HG02623 (cell line): ENCODE results near the gene C11orf97.

Experiments
- ATAC-seq: cut with Tn5 transposase; IDR thresholded peaks from one replicate; pipeline ENCODE4 v1.9.1; 2021; ENCODE audit warnings: moderate library complexity; ENCODE audit not compliant: unreplicated experiment

C11orf97 gene

DNA sequence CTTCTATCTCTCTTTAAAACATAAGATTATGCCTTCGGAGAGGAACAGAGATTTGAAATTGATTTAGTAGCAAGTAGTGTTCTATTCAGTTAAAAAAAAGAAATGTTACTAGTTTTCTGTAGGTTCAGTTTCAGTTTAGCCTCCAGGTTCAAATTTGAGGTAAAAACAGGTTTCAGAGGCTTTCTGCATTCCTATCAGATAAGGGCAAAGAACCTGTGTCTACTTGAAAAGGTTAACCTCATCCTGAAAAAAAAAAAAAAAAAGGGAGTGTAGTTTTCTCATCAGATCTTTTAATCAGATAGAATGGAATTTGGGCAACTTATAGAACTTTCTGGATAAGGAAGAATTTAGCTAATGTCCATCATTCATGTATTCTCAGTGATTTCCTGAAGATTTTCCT is 12.1 kb downstream of the C11orf97 start:
- no peak for ATAC-seq

DNA sequence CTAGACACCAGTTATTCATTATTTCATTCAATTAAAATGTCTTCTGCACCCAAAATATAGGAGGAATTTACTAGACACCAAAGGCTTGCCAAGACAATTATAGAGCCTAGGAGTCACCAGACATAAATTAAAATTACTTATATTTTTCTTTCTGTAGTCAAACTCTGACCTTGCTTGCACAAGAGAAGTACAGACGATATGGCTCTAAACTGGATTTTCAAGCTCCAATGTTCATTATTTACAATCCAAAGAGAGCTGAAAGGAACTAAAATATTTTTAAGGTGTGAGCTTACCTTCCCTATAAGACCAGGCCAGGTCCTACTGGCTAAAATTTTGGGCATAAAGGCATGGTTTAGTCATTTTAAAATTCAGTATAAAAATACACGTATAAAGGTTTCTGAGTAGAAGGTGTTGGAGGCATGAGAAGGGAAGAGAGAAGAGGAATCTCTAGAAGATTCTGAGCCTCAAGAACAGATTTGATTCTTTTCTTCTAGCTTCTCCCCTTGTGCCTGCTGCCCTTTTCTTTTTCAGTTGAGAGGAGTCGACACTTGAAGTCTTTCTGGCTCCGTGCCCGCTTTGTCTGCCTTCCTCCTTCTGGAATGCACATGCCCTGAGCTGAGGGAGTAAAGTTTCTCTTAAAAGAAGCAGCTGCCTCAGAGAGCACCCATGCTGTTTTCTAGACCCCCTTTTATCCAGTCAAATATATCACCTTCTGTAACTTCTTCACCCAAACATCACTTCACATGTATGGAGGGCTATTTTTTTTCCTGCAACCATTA is 13.5 kb downstream of the C11orf97 start:
- no peak for ATAC-seq

DNA sequence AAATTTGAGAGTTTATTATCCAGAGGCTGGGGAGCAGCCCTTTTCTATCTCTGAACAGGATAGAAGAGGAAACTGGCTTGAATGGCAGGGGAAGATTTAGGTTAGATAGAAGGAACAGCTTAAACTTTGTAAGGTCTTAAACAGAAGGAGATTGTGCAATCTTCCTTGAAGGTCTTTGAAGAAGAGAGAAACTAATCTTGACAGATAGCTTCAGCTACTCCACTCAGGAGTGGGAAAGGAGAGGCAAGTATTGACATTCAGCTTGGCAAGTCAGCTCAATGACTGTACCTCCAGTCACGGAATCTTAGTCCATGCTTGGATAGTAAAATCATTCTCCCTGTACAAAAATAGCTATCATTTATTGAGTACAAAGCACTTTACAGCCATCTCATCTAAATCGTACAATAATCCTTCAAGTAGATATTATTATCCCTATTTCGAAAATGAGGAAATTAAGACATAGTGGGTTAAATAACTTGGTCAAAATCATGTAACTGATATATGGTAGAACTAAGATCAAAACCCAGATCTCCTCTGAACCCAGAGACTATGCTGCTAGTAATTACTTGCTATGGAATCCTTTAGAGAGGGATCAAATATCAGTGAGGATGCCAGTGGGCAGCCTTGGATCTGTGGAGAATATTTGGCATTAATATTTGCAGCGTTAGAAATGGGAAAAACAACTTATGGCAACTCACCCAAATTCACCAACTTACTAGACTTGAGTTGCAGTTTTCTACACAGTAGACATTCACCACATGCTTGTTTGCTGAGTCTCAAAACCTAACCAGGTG is 14.6 kb downstream of the C11orf97 start:
- ATAC-seq: no peak

- no peak for ATAC-seq
Observed at GRCh38 chr11:94528551-94528950, 16.3 kb downstream of the C11orf97 start.

- no peak for ATAC-seq
Observed at GRCh38 chr11:94532211-94532610, 19.9 kb downstream of the C11orf97 start.

- ATAC-seq: no peak
Observed at GRCh38 chr11:94533206-94533605, 20.9 kb downstream of the C11orf97 start.

DNA sequence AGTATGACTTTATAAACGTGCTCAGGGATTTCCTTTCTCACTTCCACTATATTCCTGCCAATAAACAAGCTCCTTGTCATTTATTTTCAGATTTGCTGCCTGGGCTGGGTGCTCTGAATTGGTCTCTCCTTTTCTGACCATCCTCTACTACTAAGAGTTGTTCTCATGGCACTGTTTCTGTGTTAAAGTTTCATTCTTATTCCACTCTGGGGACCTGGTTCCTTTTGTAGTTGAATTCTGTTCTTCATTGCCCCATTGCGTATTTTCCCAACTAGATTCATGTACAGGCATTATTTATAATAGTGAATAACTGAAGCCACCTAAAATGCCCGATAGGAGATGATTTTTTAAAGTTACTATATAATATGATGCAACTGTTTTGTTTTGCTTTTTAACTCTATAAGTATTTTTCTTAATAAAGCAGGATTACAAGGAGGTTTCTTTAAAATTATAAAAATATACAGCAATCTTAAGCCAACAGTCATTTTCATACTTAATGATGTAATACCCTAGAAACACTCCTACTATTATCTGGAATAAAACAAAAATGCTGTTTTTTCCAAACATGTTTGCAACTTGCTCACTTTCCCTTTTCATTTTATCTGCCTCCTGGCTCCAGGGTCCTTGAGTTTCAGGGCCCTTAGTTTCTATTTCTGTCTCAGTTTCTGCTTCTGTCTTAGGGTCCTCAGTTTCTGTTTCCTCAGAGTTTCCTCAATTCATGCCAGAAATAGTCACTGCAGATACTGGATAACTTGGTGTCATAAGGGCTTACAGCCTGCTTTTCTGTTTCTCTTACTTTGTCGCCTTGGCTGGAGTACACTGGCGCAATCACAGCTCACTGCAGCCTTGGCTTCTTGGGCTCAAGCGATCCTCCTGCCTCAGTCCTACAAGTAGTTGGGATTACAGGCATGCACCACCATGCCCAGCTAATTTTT is 21.7 kb downstream of the C11orf97 start:
- ATAC-seq: no peak

- ATAC-seq: no peak
Observed at GRCh38 chr11:94536386-94536785, 24.1 kb downstream of the C11orf97 start.

DNA sequence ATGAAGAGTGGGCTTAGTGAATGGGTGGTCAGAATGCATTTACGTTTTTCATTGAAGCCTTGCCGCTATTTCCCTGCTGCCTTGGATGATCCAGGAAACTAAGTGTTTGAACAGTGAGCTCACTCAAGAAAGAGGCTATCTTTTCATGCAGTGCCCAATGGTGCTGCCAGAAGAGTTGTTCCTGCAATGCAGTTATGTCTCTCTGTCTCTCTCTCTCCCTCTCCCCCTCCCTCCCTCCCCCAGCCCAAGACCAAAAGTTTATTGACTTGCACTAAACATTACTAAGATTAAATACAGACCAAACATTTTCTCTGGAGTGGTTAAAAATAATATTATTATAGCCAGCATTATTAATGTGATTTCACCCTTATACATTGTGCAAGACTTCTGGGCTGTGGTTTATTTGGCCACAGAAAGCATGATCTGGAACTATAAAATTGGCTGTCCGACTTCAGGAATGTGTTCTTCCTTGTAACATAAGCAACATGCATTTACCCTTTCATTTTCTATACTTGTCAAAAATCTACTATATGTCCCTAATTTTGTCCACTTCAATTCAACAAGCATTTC is 24.9 kb downstream of the C11orf97 start:
- ATAC-seq: no peak

- ATAC-seq: no peak
Observed at GRCh38 chr11:94539420-94539819, 27.2 kb downstream of the C11orf97 start.

DNA sequence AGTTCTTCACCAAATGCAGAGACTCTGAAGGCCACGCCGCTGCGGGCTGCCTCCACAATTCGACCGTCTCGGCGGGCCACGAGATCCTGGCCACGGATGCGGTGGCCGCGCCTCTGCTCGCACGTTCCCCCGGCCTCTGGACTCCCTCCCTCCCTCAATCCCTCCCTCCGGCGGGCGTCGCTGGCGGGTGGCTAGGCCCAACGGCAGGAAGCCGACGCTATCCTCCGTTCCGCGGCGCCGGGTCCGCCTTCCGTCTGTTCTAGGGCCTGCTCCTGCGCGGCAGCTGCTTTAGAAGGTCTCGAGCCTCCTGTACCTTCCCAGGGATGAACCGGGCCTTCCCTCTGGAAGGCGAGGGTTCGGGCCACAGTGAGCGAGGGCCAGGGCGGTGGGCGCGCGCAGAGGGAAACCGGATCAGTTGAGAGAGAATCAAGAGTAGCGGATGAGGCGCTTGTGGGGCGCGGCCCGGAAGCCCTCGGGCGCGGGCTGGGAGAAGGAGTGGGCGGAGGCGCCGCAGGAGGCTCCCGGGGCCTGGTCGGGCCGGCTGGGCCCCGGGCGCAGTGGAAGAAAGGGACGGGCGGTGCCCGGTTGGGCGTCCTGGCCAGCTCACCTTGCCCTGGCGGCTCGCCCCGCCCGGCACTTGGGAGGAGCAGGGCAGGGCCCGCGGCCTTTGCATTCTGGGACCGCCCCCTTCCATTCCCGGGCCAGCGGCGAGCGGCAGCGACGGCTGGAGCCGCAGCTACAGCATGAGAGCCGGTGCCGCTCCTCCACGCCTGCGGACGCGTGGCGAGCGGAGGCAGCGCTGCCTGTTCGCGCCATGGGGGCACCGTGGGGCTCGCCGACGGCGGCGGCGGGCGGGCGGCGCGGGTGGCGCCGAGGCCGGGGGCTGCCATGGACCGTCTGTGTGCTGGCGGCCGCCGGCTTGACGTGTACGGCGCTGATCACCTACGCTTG is 31.7 kb downstream of the C11orf97 start, which contains the start of gene FUT4:
TSS of gene FUT4 (plus strand) at position 227 of the 951 bp plus-strand sequence. CDS start at position 440, 213 bp downstream.
- peak; percentile 85 for ATAC-seq

DNA sequence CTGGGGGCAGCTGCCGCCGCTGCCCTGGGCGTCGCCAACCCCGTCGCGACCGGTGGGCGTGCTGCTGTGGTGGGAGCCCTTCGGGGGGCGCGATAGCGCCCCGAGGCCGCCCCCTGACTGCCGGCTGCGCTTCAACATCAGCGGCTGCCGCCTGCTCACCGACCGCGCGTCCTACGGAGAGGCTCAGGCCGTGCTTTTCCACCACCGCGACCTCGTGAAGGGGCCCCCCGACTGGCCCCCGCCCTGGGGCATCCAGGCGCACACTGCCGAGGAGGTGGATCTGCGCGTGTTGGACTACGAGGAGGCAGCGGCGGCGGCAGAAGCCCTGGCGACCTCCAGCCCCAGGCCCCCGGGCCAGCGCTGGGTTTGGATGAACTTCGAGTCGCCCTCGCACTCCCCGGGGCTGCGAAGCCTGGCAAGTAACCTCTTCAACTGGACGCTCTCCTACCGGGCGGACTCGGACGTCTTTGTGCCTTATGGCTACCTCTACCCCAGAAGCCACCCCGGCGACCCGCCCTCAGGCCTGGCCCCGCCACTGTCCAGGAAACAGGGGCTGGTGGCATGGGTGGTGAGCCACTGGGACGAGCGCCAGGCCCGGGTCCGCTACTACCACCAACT is 32.5 kb downstream of the C11orf97 start:
- no peak for ATAC-seq

GRCh38 chr11:94545264-94546161 is 33.3 kb downstream of the C11orf97 start:
- ATAC-seq: no peak

DNA sequence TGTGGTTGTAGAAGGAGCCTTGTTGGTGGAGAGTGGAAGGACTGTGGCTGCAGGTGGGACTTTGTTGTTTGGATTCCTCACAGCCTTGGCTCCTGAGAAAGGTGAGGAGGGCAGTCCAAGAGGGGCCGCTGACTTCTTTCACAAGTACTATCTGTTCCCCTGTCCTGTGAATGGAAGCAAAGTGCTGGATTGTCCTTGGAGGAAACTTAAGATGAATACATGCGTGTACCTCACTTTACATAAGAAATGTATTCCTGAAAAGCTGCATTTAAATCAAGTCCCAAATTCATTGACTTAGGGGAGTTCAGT is 33.9 kb downstream of the C11orf97 start:
- no peak for ATAC-seq

DNA sequence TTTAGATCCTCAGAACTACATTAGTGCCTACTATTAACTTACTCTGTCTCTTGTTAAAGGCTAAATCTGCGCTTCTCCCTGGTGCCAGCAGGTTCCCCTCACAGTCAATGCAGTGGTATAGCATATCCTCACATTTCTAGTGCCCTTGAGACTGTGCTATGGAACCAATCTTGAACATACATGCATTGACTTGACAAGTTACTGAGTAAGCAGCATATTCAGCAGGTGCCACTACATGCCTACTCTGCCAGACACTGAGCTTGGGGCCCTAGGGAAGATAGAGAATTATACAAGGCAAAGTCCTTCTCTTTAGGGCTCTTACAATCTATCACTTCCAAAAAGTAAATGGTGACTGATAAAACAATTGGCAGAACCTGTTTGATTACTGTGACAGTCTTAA is 34.6 kb downstream of the C11orf97 start:
- no peak for ATAC-seq

DNA sequence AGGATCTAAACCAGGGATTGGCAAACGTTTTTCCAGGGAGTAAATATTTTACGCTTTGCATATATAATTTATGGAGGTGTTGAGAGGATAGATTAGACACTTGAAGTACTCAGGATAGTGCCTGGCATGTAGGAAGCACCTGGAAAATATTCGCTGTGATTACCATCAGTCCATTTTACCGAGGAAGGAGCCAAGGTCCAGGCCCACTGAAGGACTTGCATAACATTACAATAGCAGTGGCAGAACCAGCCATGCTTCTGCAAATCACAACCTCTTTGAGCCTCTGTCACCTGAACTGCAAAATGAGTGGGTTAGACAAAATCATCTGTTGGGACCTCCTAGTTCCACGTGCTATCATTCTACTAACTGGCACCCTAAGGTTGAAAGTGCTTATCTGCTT is 36.9 kb downstream of the C11orf97 start:
- no peak for ATAC-seq

- ATAC-seq: no peak
Observed at GRCh38 chr11:94550513-94550912, 38.3 kb downstream of the C11orf97 start.

- no peak for ATAC-seq
Observed at GRCh38 chr11:94553938-94554337, 41.7 kb downstream of the C11orf97 start.
